Sigmoid colon (tissue), 7 donors: ENCODE measurements around the gene FUT2. TPM values are rescaled to one million over a fixed set of nuclear protein-coding genes. Genes with fewer than 3 reads are reported as not detected.

Source experiments
- DNase-seq: peaks from one replicate; pipeline ENCODE4 v3.0.0-alpha.2; 2019
- H3K27ac ChIP-seq, 4 donors: fragments of 200-600 bp; sonication (generic); one replicate each; pipeline ENCODE4 v1.5.1; 2016 to 2019; ENCODE audit warnings: mild to moderate bottlenecking in 1 of 4
- H3K27me3 ChIP-seq, 3 donors: fragments of 200-600 bp; sonication (generic); one replicate each; pipeline ENCODE4 v1.5.1; 2019; ENCODE audit warnings: mild to moderate bottlenecking in 1 of 3
- H3K36me3 ChIP-seq, 4 donors: fragments of 200-600 bp; sonication (generic); one replicate each; pipeline ENCODE4 v1.5.1; 2016 to 2019
- H3K4me1 ChIP-seq, 4 donors: fragments of 200-600 bp; sonication (generic); one replicate each; pipeline ENCODE4 v1.5.1; 2017 to 2019
- H3K4me3 ChIP-seq, 4 donors: fragments of 200-600 bp; sonication (generic); one replicate each; pipeline ENCODE4 v1.5.1; 2017 to 2019; ENCODE audit warnings: mild to moderate bottlenecking in 2 of 4, moderate library complexity in 1 of 4
- H3K9me3 ChIP-seq, 4 donors: fragments of 200-600 bp in 3 of 4; sonication (generic) in 3 of 4; one replicate each; pipeline versions ENCODE4 v1.5.1 to v1.6.1; 2013 to 2019
- EP300 ChIP-seq, 4 donors: sonication (generic); formaldehyde crosslinking; IDR thresholded peaks; one replicate each; pipeline ENCODE4 v1.6.1; 2017; ENCODE audit warnings: antibody characterized with exemption in 4 of 4
- POLR2A ChIP-seq, 2 donors: fragments of 450-650 bp; IDR thresholded peaks; one replicate each; pipeline ENCODE4 v1.6.1; 2016; ENCODE audit warnings: antibody characterized with exemption in 2 of 2, mild to moderate bottlenecking in 2 of 2, moderate library complexity in 2 of 2
- POLR2AphosphoS5 ChIP-seq, 4 donors: sonication (generic); formaldehyde crosslinking; IDR thresholded peaks; one replicate each; pipeline ENCODE4 v1.6.1; 2017; ENCODE audit warnings: antibody characterized with exemption in 4 of 4
- WGBS, 2 donors: extraction: QIAGEN DNeasy Blood & Tissue Kit; methylation state at CpG; one replicate each; pipeline ENCODE4 v1.1.7; 2013; 5-methylcytosine and 5-hydroxymethylcytosine counted together
- intact Hi-C: fragments of 100-400 bp; cut with DNase I; formaldehyde crosslinking; loops from one replicate; pipeline ENCODE4 v1.15.1; 2023
- polyA plus RNA-seq, 3 donors: library from polyadenylated mRNA; stranded (reverse); fragments of 200-250 nt; gene quantifications; one replicate each; pipeline ENCODE4 v1.2.3, GENCODE V29; 2013
- total RNA-seq, 4 donors: library from RNA; depleted of rRNA; stranded (reverse); fragments of >200 nt; gene quantifications; one replicate each; pipeline ENCODE4 v1.1.0, GENCODE V29; 2016
- TF ChIP-seq, protein P1 (sequence below), 4 experiments: fragments of 450-650 bp in 3 of 4; fragments of 200-600 bp in 1 of 4; IDR thresholded peaks; one replicate each; pipeline ENCODE4 v1.5.1; 2016 to 2019; ENCODE audit warnings: antibody characterized with exemption in 4 of 4, mild to moderate bottlenecking in 3 of 4, moderate library complexity in 2 of 4
- donor health status: healthy with polysubstance abuse.
- donor health status: Bipolar disorder and iron deficiency.
- donor health status: healthy.

Gene FUT2
- total and polyA plus RNA-seq, 7 donors: 37.2 to 62.7 (median 59.4) TPM; not detected in 4

DNA sequence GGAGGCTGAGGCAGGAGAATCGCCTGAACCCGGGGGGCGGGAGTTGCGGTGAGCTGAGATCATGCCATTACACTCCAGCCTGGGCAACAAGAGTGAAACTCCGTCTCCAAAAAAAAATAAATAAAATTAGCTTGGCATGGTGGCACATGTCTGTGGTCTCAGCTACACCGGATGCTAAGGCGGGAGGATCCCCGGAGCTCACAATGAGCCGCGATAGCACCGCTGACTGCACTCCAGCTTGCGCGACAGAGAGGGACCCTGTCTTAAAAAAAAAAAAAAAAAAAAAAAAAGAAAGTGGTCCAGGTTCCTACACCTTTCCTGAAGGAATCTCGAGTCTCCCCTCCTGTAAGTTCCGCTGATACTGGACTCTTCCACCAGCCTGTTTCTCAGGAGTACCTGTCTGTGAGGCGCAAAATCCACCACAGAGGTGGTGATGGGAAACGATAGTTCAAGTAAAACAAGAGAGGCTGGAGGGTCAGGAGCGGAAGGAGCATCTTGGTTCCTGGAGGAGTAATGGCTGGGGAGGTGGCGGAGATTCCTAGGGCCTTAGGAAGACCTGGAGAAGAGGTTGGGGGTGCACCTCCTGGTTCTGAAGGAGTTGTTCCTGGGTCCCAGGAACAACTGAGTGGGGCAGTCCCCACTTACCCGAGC lies 56.2 kb downstream of the FUT2 start:
- Histone ChIP-seq H3K27ac (peak overlapping the region in 1 of 4 donors; percentile 51), H3K4me3 (peak overlapping the region in 3 of 4 donors; percentile 5 to 34 (median 25)), H3K9me3 (no peaks in the 10 kb centered on the region), H3K27me3 (peaks cover 18 to 48% (median 42%) of the 10 kb centered on the region in 3 donors), H3K36me3 (no peaks in the 10 kb centered on the region), H3K4me1 (peaks cover 0 to 15% (median 13%) of the 10 kb centered on the region in 4 donors)
- intact Hi-C loops: no loop called here
- no peak for TF ChIP-seq POLR2A (IDR thresholded peaks at IDR 0.05)
- TF ChIP-seq EP300 (IDR thresholded peaks at IDR 0.05): no peak
- TF ChIP-seq POLR2AphosphoS5 (IDR thresholded peaks at IDR 0.05): no peak
- TF ChIP-seq, protein P1, sequence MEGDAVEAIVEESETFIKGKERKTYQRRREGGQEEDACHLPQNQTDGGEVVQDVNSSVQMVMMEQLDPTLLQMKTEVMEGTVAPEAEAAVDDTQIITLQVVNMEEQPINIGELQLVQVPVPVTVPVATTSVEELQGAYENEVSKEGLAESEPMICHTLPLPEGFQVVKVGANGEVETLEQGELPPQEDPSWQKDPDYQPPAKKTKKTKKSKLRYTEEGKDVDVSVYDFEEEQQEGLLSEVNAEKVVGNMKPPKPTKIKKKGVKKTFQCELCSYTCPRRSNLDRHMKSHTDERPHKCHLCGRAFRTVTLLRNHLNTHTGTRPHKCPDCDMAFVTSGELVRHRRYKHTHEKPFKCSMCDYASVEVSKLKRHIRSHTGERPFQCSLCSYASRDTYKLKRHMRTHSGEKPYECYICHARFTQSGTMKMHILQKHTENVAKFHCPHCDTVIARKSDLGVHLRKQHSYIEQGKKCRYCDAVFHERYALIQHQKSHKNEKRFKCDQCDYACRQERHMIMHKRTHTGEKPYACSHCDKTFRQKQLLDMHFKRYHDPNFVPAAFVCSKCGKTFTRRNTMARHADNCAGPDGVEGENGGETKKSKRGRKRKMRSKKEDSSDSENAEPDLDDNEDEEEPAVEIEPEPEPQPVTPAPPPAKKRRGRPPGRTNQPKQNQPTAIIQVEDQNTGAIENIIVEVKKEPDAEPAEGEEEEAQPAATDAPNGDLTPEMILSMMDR (IDR thresholded peaks at IDR 0.05): no peak
- DNase-seq: no peak
- WGBS, 2 donors: 22 to 26% methylated on average over 20 of the region's 20 CpGs

DNA sequence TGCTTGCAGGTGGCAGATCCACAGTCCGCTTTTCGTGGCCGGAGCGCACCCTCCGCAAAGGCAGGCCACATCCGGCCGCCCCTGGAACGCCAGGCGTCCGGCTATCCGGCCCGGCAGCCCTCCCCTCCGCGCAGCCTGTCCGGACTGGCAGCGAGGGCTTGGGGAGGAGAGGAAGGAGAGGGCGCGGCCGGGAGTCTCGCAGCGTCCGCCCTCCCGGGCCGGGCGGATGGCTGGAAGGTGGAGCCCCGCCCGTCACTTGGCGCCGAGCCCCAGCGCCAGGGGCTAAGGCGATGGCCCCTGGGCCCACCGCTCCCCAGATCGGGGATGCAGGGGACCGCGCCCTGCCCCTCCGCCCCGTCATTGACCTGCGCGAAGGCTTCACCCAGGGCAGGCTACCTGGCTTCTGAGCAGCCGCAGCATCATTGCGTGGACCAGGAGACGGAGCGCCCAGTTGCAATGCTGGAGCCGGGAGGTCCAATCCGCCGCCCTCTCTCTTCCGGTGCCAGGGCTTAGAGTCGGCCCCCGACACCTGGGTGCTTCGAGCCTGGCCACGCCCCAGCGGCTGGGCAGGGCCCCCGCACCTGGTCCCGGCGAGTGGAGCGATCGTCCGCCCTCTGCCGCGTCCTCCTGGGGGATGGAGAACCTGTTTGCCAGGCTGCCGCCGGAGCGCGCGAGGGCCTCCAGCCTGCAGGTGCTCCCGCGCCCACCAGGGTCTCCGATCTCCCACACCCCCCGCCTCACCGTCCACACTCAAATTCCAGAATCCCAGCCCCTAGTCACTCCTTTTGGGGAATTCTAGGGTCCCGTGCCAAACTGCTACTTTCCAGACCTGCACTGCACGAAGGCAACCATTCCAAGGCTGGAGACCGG lies 57.0 kb downstream of the FUT2 start, which contains the start of gene FUT1:
Gene FUT1, minus strand, starts transcription at position 146 of the 870 bp plus-strand sequence. CDS start 1,360 bp downstream, outside the sequence.
- Histone ChIP-seq H3K27me3 (peaks cover 18 to 47% (median 39%) of the 10 kb centered on the region in 3 donors), H3K9me3 (no peaks in the 10 kb centered on the region), H3K4me3 (peak within 1 kb of the TSS in 3 of 4 donors; percentile 5 to 34 (median 25)), H3K27ac (peak within 1 kb of the TSS in 1 of 4 donors; percentile 51), H3K4me1 (peaks cover 0 to 15% (median 13%) of the 10 kb centered on the region in 4 donors), H3K36me3 (no peaks in the 10 kb centered on the region)
- peak; percentile 72 for DNase-seq
- intact Hi-C loops: no loop called here
- WGBS, 2 donors: 1 to 2% methylated on average over 73 of the region's 73 CpGs
- TF ChIP-seq POLR2A (IDR thresholded peaks at IDR 0.05) (no peak), POLR2AphosphoS5 (IDR thresholded peaks at IDR 0.05) (peak in 2 of 4 donors; percentile 43 to 48)
- TF ChIP-seq, protein P1 (IDR thresholded peaks at IDR 0.05): no peak

DNA sequence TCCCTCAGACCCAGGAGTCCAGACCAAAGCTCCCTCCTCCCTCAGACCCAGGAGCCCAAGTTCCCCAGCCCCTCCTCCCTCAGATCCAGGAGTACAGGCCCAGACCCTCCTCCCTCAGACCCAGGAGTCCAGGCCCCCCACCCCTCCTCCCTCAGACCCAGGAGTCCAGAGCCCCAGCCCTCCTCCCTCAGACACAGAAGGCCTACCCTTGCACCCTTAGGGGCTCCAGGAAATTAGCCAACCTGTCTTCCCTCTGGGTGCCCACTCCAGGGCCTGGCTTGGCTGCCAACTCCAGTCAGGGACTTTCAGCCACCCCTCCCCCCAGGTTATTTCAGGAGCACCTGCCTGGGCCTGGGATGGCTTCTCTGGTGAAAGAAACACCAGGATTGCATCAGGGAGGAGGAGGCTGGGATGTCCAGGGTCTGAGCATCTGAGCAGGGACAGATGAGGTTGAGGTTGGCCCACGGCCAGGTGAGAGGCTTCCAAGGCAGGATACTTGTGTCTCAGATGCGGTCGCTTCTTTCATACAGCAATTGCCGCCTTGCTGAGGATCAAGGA lies 59.4 kb downstream of the FUT2 start, which contains the start of gene FGF21:
Gene FGF21, plus strand, starts transcription at position 441 of the 558 bp plus-strand sequence. CDS start 713 bp downstream, outside the sequence.
- Histone ChIP-seq H3K27me3 (peaks cover 18 to 35% (median 32%) of the 10 kb centered on the region in 3 donors), H3K4me1 (peaks cover 0 to 15% (median 13%) of the 10 kb centered on the region in 4 donors)
- 71 to 86% methylated on average over 4 of the region's 4 CpGs for WGBS, 2 donors

More for the DNA sequence above, 59.4 kb downstream of the FUT2 start, which contains the start of gene FGF21:
- TF ChIP-seq POLR2AphosphoS5 (IDR thresholded peaks at IDR 0.05) (no peak), EP300 (IDR thresholded peaks at IDR 0.05) (no peak), POLR2A (IDR thresholded peaks at IDR 0.05) (no peak)
- TF ChIP-seq, protein P1 (IDR thresholded peaks at IDR 0.05): no peak
- Histone ChIP-seq H3K9me3 (no peaks in the 10 kb centered on the region), H3K4me3 (no peak within 1 kb of the TSS), H3K27ac (no peak within 1 kb of the TSS), H3K36me3 (no peaks in the 10 kb centered on the region)
- intact Hi-C loops: no loop called here
- no peak for DNase-seq

Other genes with a start within 250 kb of the FUT2 start
- gene GRWD1, start 250.0 kb upstream of the FUT2 start, total RNA-seq: 10 to 100 TPM; 12.5 to 25.5 (median 17.6) TPM
- 10 to 100 TPM in 1 of 3 donors, 1 to 10 TPM in 2; 7.8 to 21.5 (median 9.9) TPM for gene GRWD1, start 250.0 kb upstream of the FUT2 start, polyA plus RNA-seq
- gene KCNJ14, start 240.4 kb upstream of the FUT2 start, total RNA-seq: 1 to 10 TPM in 1 of 4 donors, under 1 TPM in 3; 0.16 to 1.4 (median 0.49) TPM
- gene KCNJ14, start 240.4 kb upstream of the FUT2 start, polyA plus RNA-seq: under 1 TPM in 2 of 3 donors, not detected in 1; under 0.01 to 0.61 TPM
- gene CYTH2, start 226.6 kb upstream of the FUT2 start, total RNA-seq: 10 to 100 TPM; 30.0 to 49.3 (median 35.8) TPM
- gene CYTH2, start 226.6 kb upstream of the FUT2 start, polyA plus RNA-seq: 10 to 100 TPM; 52.8 to 71.4 (median 64.9) TPM
- gene LMTK3, start 184.1 kb upstream of the FUT2 start, total RNA-seq: 1 to 10 TPM in 1 of 4 donors, under 1 TPM in 1, not detected in 2; 0.14 to 1.1 TPM
- gene LMTK3, start 184.1 kb upstream of the FUT2 start, polyA plus RNA-seq: 1 to 10 TPM in 1 of 3 donors, under 1 TPM in 1, not detected in 1; 0.23 to 1.7 TPM
- under 1 TPM in 1 of 4 donors, not detected in 3; 0.82 TPM for gene SULT2B1, start 143.8 kb upstream of the FUT2 start, total RNA-seq
- gene SULT2B1, start 143.8 kb upstream of the FUT2 start, polyA plus RNA-seq: 1 to 10 TPM; 1.2 to 2.8 (median 2.4) TPM
- not detected for gene SPACA4, start 89.2 kb upstream of the FUT2 start, total RNA-seq
- under 1 TPM in 1 of 3 donors, not detected in 2; 0.34 TPM for gene SPACA4, start 89.2 kb upstream of the FUT2 start, polyA plus RNA-seq
- not detected for gene FAM83E, start 80.9 kb upstream of the FUT2 start, total RNA-seq
- gene FAM83E, start 80.9 kb upstream of the FUT2 start, polyA plus RNA-seq: 100 to 1,000 TPM; 109 to 168 (median 125) TPM
- 1,000 to 10,000 TPM; 2,699 to 3,791 (median 2,810) TPM for gene RPL18, start 76.8 kb upstream of the FUT2 start, total RNA-seq
- 1,000 to 10,000 TPM; 2,118 to 3,330 (median 2,641) TPM for gene RPL18, start 76.8 kb upstream of the FUT2 start, polyA plus RNA-seq
- gene SPHK2, start 76.5 kb upstream of the FUT2 start, total RNA-seq: 10 to 100 TPM in 3 of 4 donors, 1 to 10 TPM in 1; 10.0 to 16.9 (median 12.8) TPM
- 10 to 100 TPM; 18.0 to 45.6 (median 33.5) TPM for gene SPHK2, start 76.5 kb upstream of the FUT2 start, polyA plus RNA-seq
- 10 to 100 TPM; 10.5 to 14.1 (median 11.9) TPM for gene DBP, start 58.6 kb upstream of the FUT2 start, total RNA-seq
- 10 to 100 TPM in 1 of 3 donors, 1 to 10 TPM in 2; 6.2 to 10.2 (median 9.8) TPM for gene DBP, start 58.6 kb upstream of the FUT2 start, polyA plus RNA-seq
- gene CA11, start 49.8 kb upstream of the FUT2 start, total RNA-seq: 10 to 100 TPM in 3 of 4 donors, 1 to 10 TPM in 1; 10.0 to 29.6 (median 14.7) TPM
- gene CA11, start 49.8 kb upstream of the FUT2 start, polyA plus RNA-seq: 10 to 100 TPM in 2 of 3 donors, 1 to 10 TPM in 1; 2.1 to 13.2 (median 11.6) TPM
- gene NTN5, start 23.0 kb upstream of the FUT2 start, total RNA-seq: 1 to 10 TPM in 1 of 4 donors, under 1 TPM in 1, not detected in 2; 0.49 to 1.2 TPM
- gene NTN5, start 23.0 kb upstream of the FUT2 start, polyA plus RNA-seq: under 1 TPM in 1 of 3 donors, not detected in 2; 0.32 TPM
- gene MAMSTR, start 23.8 kb downstream of the FUT2 start, total RNA-seq: 1 to 10 TPM in 1 of 4 donors, under 1 TPM in 3; 0.82 to 1.8 (median 0.89) TPM
- 1 to 10 TPM in 1 of 3 donors, under 1 TPM in 1, not detected in 1; 0.69 to 1.0 TPM for gene MAMSTR, start 23.8 kb downstream of the FUT2 start, polyA plus RNA-seq
- 10 to 100 TPM in 2 of 4 donors, 1 to 10 TPM in 2; 4.9 to 11.4 (median 10.5) TPM for gene RASIP1, start 44.6 kb downstream of the FUT2 start, total RNA-seq
- 1 to 10 TPM in 2 of 3 donors, under 1 TPM in 1; 0.69 to 6.0 (median 5.0) TPM for gene RASIP1, start 44.6 kb downstream of the FUT2 start, polyA plus RNA-seq
- not detected for gene IZUMO1, start 50.9 kb downstream of the FUT2 start, total RNA-seq
- gene IZUMO1, start 50.9 kb downstream of the FUT2 start, polyA plus RNA-seq: 1 to 10 TPM in 1 of 3 donors, under 1 TPM in 1, not detected in 1; 0.15 to 1.8 TPM
- under 1 TPM in 3 of 4 donors, not detected in 1; 0.41 to 0.71 (median 0.49) TPM for gene FUT1, start 56.7 kb downstream of the FUT2 start, total RNA-seq
- under 1 TPM in 2 of 3 donors, not detected in 1; under 0.01 to 0.80 TPM for gene FUT1, start 56.7 kb downstream of the FUT2 start, polyA plus RNA-seq
- not detected for gene FGF21, start 59.6 kb downstream of the FUT2 start, total RNA-seq
- gene FGF21, start 59.6 kb downstream of the FUT2 start, polyA plus RNA-seq: not detected
- 10 to 100 TPM; 29.8 to 46.7 (median 32.9) TPM for gene BCAT2, start 115.1 kb downstream of the FUT2 start, total RNA-seq
- gene BCAT2, start 115.1 kb downstream of the FUT2 start, polyA plus RNA-seq: 10 to 100 TPM; 52.7 to 61.0 (median 54.1) TPM
- 10 to 100 TPM; 14.1 to 20.1 (median 18.3) TPM for gene HSD17B14, start 140.5 kb downstream of the FUT2 start, total RNA-seq
- 10 to 100 TPM in 1 of 3 donors, 1 to 10 TPM in 2; 4.3 to 21.0 (median 4.9) TPM for gene HSD17B14, start 140.5 kb downstream of the FUT2 start, polyA plus RNA-seq
- gene PLEKHA4, start 172.6 kb downstream of the FUT2 start, total RNA-seq: 10 to 100 TPM; 13.8 to 44.7 (median 19.5) TPM
- gene PLEKHA4, start 172.6 kb downstream of the FUT2 start, polyA plus RNA-seq: 10 to 100 TPM; 18.0 to 28.2 (median 21.2) TPM
- 10 to 100 TPM; 22.1 to 69.8 (median 31.2) TPM for gene PPP1R15A, start 176.4 kb downstream of the FUT2 start, total RNA-seq
- 10 to 100 TPM; 43.2 to 60.8 (median 55.9) TPM for gene PPP1R15A, start 176.4 kb downstream of the FUT2 start, polyA plus RNA-seq
- 1 to 10 TPM in 1 of 4 donors, under 1 TPM in 1, not detected in 2; 0.99 to 1.1 TPM for gene TULP2, start 202.8 kb downstream of the FUT2 start, total RNA-seq
- under 1 TPM in 1 of 3 donors, not detected in 2; 0.22 TPM for gene TULP2, start 202.8 kb downstream of the FUT2 start, polyA plus RNA-seq
- gene NUCB1, start 204.3 kb downstream of the FUT2 start, total RNA-seq: 100 to 1,000 TPM; 153 to 275 (median 176) TPM
- gene NUCB1, start 204.3 kb downstream of the FUT2 start, polyA plus RNA-seq: 100 to 1,000 TPM in 1 of 3 donors, 10 to 100 TPM in 2; 43.0 to 303 (median 66.7) TPM
- not detected for gene DHDH, start 237.7 kb downstream of the FUT2 start, total RNA-seq
- under 1 TPM in 1 of 3 donors, not detected in 2; 0.16 TPM for gene DHDH, start 237.7 kb downstream of the FUT2 start, polyA plus RNA-seq